Peyer's patch (tissue), 4 donors: ENCODE results near the gene CACNA1I.

ENCODE experiments used
- CTCF ChIP-seq, 6 experiments: fragments of 450-650 bp in 4 of 6; fragments of 200-600 bp in 2 of 6; sonication (generic) in 1 of 6; IDR thresholded peaks; one replicate each; pipeline ENCODE4 v1.5.1; 2017 to 2019; ENCODE audit warnings: antibody characterized with exemption in 6 of 6, mild to moderate bottlenecking in 3 of 6, moderate library complexity in 1 of 6
- POLR2A ChIP-seq, 2 donors: fragments of 450-650 bp; IDR thresholded peaks; one replicate each; pipeline ENCODE4 v1.5.1; 2017; ENCODE audit warnings: antibody characterized with exemption in 2 of 2, mild to moderate bottlenecking in 2 of 2, moderate library complexity in 2 of 2

DNA sequence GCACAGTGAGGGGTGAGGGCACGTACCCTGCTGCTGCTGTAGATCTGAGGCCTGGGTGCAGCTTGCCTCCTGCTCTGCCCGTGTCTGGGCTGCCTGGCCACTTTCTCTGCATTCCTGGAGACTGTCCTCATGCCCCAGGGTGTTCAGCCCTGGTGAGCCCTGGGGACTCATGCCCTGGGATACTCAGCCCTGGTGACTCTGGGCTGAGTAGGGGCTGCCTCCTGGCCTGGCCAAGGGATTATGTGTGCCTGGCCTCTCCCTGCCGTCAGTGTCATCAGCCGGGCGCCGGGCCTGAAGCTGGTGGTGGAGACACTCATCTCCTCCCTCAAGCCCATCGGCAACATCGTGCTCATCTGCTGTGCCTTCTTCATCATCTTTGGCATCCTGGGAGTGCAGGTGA lies 94.7 kb downstream of the CACNA1I start:
- TF ChIP-seq POLR2A (IDR thresholded peaks at IDR 0.05): no peak
- TF ChIP-seq CTCF (IDR thresholded peaks at IDR 0.05): no peak
